Muscle of arm (tissue), 12 donors: Measurements from ENCODE around the gene COL20A1. TPM values are rescaled to one million over a fixed set of nuclear protein-coding genes. Genes with fewer than 3 reads are reported as not detected.
A peak's percentile ranks its signal among the peaks of the same experiment; 100 is the strongest.

Experiments
- DNase-seq: peaks from one replicate; pipeline ENCODE4 v3.0.0-alpha.2; 2013
- polyA plus RNA-seq, 12 donors: library from polyadenylated mRNA; unstranded; fragments of 120-200 nt; gene quantifications; one replicate each; pipeline ENCODE4 v1.2.1, GENCODE V29; 2013; ENCODE audit not compliant: insufficient read length in 12 of 12

The COL20A1 gene
- polyA plus RNA-seq, 12 donors: 2.9 to 12.9 (median 4.7) TPM; not detected in 1

GRCh38 chr20:63347081-63347741 lies 54.2 kb downstream of the COL20A1 start:
- DNase-seq: no peak

- no peak for DNase-seq
Observed at GRCh38 chr20:63347950-63348827, 55.2 kb downstream of the COL20A1 start.

GRCh38 chr20:63348828-63349515 lies 56.0 kb downstream of the COL20A1 start:
- DNase-seq: no peak

- no peak for DNase-seq
Observed at GRCh38 chr20:63349516-63349895, 56.5 kb downstream of the COL20A1 start.

GRCh38 chr20:63350196-63350595 lies 57.2 kb downstream of the COL20A1 start:
- no peak for DNase-seq

- no peak for DNase-seq
Observed at GRCh38 chr20:63350597-63351325, 57.8 kb downstream of the COL20A1 start.

- DNase-seq: no peak
Observed at GRCh38 chr20:63351326-63351700, 58.3 kb downstream of the COL20A1 start.

GRCh38 chr20:63351811-63352591 lies 59.0 kb downstream of the COL20A1 start:
- peak; percentile 36 for DNase-seq

GRCh38 chr20:63352811-63353221 lies 59.8 kb downstream of the COL20A1 start:
- DNase-seq: no peak

- DNase-seq: no peak
Observed at GRCh38 chr20:63354636-63355350, 61.8 kb downstream of the COL20A1 start.

GRCh38 chr20:63355781-63356295 lies 62.9 kb downstream of the COL20A1 start:
- DNase-seq: no peak

- no peak for DNase-seq
Observed at GRCh38 chr20:63356511-63356910, 63.5 kb downstream of the COL20A1 start.

GRCh38 chr20:63356931-63357879 lies 64.2 kb downstream of the COL20A1 start:
- no peak for DNase-seq

GRCh38 chr20:63357921-63358905 lies 65.2 kb downstream of the COL20A1 start:
- no peak for DNase-seq

- DNase-seq: no peak
Observed at GRCh38 chr20:63359164-63359934, 66.4 kb downstream of the COL20A1 start.

GRCh38 chr20:63359937-63360849 lies 67.2 kb downstream of the COL20A1 start:
- DNase-seq: no peak
